PFSK-1 (cell line): ENCODE results near the gene C19orf12.

ENCODE experiments used
- FOXP2 ChIP-seq: optimal IDR thresholded peaks from 2 replicates; pipeline ENCODE3; 2011; ENCODE audit warnings: borderline replicate concordance, control low read depth, inconsistent platforms; ENCODE audit not compliant: insufficient read depth; ENCODE audit errors: extremely low read length, extremely low read depth
- POLR2AphosphoS5 ChIP-seq: IDR thresholded peaks from 2 replicates; pipeline ENCODE4 v1.6.1; 2012; ENCODE audit warnings: low read depth, mild to moderate bottlenecking, control low read depth, low read length, moderate library complexity
- REST ChIP-seq, 2 experiments: IDR thresholded peaks; 2 replicates each; pipeline versions ENCODE4 v1.6.1 to v1.8.0; 2011 to 2012; ENCODE audit warnings: low read depth in 2 of 2, low read length in 2 of 2, control low read depth in 1 of 2, inconsistent platforms in 1 of 2, mild to moderate bottlenecking in 1 of 2, moderate library complexity in 1 of 2; ENCODE audit not compliant: insufficient read depth in 1 of 2
- SIN3A ChIP-seq: IDR thresholded peaks from 2 replicates; pipeline ENCODE4 v1.6.1; 2012; ENCODE audit warnings: mild to moderate bottlenecking, low read length, moderate library complexity, borderline replicate concordance; ENCODE audit not compliant: insufficient read depth
- TAF1 ChIP-seq: IDR thresholded peaks from 2 replicates; pipeline ENCODE4 v1.6.1; 2012; ENCODE audit warnings: low read length, control low read depth, borderline replicate concordance; ENCODE audit not compliant: insufficient read depth

DNA sequence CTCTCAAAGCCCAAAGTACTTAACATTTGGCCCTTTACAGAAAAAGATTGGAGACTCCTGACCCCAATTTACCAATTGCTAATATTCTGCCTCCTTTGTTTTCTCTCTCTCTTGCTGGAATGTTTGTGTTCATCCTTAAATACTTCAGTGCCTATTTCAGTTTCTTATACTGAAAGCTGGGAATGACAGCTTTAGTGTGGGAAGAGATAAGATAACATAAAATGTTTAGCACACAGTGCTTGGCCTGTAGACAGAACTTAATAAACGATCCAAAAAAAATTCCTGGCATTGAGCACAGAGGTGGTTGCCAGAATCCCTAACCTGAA, 52.8 kb downstream of the C19orf12 start:
- TF ChIP-seq SIN3A (no peak), FOXP2 (no peak), TAF1 (no peak), POLR2AphosphoS5 (no peak), REST (IDR thresholded peaks at IDR 0.05; ENCODE audit: insufficient read depth in 1 of 2, low read depth in 2 of 2, low read length in 2 of 2) (no peak)
